Measurements from ENCODE around the gene CMPK2.
"Not testable (repeated sequence)": the region's sequence is repeated elsewhere in the genome, so short reads cannot be mapped to it uniquely, and the experiment has no call there.

CMPK2 gene, protein sequence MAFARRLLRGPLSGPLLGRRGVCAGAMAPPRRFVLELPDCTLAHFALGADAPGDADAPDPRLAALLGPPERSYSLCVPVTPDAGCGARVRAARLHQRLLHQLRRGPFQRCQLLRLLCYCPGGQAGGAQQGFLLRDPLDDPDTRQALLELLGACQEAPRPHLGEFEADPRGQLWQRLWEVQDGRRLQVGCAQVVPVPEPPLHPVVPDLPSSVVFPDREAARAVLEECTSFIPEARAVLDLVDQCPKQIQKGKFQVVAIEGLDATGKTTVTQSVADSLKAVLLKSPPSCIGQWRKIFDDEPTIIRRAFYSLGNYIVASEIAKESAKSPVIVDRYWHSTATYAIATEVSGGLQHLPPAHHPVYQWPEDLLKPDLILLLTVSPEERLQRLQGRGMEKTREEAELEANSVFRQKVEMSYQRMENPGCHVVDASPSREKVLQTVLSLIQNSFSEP

DNA sequence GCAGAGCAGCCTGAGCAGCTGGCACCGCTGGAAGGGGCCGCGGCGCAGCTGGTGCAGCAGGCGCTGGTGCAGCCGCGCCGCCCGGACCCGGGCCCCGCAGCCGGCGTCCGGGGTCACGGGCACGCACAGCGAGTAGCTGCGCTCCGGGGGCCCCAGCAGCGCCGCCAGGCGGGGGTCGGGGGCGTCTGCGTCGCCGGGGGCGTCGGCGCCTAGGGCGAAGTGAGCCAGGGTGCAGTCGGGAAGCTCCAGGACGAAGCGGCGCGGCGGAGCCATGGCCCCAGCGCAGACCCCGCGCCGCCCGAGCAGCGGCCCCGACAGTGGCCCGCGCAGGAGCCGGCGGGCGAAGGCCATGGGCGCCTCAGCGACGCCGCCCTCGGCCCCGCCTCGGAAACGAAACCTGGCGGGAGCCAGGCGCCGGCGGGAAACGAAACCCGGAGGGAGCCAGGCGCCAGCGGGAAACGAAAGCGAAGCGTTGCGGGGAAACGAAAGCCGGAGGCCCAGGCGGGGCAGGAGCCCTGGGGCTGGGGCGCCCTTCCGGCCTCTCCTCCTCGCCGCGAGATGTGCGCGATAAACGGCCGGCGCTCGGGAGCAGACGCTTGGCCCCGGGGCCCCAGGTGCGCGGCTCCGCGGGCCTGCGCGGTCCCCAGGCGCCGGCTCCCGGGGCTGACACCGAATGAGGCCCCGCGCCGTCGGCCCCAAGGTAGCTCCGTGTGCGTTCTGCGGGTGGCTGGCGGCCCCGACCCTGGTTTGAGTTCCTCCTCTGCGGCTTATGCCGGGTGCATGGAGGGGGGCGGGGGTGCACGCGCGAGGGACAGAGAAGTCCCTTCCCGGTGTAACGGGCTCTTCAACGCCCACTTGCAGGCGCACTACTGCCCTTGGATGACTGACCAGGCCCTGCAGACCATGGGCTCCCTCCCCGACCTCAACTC lies at the start of gene CMPK2:
Gene CMPK2, minus strand, starts transcription at position 562 of the 929 bp plus-strand sequence. Its CDS starts 211 bp downstream, at position 351.
- DNase-seq = peak; percentile 78

DNA sequence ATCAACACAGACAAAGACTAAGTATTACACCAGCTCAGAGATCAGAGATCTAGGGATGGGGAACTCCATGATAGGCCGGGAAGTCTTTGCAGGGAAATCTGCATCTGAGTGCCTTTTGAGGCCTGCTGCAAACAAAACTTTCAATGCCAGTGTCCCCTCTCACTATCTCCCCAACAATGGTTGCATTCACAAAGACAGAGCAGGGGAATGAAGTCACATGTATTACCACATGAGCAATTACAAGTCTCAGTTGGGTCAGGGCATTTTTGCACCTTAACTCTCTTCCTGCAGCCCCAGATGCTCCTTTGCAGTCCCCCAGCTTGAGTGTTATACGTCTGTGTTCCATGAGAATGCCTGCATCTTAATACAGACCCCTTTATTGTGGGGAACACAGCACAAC lies 49.7 kb upstream of the CMPK2 start:
- DNase-seq = no peak

DNA sequence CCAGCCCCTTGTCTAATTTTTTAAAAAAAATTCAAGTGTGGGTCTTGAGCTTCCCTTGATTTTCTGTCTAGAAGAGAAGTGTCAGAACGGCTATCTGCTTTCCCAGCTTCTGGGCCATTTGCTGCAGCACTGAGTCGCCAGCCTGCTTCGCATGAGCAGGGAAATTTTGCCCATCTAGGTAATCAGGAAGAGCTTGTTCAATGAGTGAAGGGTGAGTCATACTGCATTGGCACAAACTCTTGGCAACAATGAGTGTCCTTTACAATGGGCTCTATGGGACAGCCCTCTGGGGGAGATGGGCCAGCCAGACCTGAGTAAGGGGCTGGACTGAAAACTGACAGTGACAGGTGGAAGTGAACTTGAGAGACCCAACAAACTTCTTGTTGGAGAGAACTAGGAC lies 49.1 kb upstream of the CMPK2 start:
- DNase-seq = no peak

DNA sequence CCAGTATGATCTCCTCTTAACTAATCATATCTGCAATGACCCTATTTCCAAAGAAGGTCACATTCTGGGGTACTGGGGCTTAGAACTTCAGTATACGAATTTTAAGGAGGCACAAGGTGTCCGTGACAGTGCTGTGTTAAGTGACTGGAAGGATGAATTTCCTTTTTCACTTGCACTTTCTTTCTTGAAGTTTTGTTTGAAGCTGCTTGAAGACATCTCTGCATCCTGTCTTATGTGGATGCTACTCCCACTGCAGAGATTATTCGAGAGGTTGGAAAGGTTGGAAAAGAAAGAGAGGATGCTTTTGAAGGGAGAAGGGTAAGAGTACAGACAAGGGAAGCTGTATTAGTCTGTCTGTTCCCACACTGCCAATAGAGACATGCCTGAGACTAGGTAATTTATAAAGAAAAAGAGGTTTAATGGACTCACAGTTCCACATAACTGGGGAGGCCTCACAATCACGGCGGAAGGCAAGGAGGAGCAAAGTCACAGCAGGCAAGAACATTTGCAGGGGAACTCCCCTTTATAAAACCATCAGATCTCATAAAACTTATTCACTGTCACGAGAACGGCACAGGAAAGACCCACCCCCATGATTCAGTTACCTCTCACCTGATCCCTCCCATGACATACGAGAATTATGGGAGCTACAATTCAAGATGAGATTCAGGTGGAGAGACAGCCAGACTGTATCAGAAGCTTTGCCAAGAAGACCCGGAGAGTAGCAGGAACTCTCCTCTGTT lies 47.9 kb upstream of the CMPK2 start:
- no peak for DNase-seq

DNA sequence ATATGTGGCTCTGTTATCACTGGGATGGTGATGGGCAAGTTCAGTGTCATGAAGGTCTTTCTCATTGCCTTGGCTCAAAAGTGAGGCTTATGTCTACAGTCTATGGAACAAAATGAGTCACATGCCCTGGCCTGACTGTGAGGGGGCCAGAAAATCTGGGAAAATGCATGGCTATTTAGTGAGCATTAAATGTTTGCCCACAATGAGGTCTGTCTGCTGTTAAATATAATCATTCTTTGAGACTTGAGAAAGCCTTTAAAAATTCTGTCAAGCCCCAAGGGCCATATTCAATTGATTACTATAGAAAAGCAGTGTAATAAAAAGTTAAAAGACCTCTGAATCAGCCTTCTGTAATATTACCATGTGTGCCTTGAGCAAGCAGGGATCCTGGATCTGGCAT lies 46.0 kb upstream of the CMPK2 start:
- DNase-seq = no peak

DNA sequence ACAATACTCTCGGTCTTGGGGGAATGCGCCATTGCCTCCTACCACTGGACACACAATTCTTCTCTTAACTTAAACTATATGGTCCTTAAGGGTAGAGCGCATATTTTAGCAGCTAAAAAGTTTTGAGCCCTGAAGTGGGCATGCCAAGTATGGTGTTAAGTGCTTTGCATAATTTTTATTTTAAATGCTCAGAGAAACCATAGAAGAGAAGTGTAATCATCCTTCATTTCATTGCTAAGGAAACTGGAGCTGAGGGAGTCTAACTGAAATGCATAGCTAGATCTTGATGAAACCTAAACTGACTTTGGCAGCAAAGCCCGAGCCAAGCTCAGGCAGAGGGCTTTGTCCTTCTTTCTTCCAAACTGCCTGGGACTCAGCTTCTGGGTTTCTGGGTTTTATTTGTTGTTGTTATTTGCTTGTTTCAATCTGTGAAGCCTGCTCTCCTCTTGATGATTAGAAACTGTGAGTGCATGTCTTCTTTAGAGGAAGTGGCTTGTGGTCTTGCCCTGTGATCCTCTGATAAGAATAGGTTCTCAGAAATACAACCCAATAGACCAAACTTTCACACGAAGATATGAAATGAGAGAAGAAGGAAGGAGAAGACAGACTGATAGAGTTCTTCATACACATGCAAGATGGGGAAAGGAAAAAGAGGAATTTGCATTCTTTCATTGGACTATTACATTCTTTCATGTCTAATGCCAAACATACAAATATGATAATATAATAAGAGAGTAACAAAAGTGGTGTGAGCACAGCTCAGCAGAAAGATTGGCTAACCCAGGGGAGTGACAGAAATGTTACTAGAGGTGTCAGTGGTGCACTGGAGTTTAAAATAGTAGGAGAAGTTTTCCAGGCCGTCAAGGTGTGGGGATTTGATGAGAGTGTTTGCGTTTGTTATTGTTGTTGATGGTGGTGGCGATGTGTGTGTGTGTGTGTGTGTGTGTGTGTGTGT lies 44.0 kb upstream of the CMPK2 start:
- no peak for DNase-seq

DNA sequence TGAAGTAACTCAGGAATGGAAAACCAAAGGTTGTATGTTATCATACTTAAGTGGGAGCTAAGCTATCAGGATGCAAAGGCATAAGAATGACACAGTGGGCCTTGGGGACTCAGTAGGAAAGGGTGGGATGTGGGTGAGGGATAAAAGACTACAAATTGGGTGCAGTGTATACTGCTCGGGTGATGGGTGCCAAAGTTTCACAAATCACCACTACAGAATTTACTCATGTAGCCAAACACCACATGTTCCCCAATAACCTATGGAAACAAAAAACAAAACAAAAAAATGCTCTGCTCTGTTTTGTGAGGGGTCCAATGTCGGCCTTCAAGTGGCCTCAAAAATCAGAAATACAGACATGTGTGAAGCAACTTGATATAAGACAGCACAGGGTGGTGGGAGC lies 42.6 kb upstream of the CMPK2 start:
- no peak for DNase-seq

DNA sequence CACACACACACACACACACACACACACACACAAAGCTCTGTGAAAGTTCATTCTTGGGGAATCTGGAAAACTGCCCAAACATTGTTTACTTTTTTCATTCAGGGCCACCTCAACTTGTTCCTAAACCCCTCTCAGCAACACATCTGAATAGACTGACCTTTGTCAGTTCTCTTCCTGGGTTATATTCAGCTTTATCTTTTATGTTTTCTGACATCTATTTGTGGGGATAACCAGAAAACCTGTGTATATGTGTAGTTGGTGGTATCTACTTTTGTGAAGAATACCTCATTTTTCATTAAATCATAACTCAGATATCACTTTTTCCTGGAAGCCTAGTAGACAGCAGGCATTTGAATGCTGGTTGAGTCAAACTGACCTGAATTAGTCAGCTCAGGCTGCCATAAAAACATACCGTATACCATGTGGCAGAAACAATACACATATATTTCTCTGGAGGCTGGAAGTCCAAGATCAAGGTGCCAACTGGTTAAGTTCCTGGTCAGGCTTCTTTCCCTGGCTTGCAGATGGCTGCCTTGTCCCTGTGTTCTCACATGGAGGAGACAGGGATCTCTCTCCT lies 40.5 kb upstream of the CMPK2 start:
- no peak for DNase-seq

DNA sequence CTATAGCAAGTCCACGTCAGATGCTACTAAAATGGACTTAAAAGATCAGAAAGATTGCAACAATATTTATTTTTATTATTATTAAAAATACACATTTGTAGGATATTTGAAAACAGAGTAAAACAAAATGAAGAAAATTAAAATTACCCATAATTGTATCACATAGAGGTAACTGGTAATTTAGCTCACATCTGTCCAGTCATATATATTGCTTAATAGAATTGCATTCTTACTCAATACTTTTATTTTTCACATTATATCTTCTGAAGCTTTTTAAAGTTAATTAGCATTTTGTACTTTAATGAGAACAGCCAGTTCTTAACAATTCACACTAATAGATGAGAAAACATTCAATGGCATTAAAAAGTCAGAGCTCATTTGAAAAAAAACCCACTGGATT lies 40.0 kb upstream of the CMPK2 start:
- DNase-seq = no peak

DNA sequence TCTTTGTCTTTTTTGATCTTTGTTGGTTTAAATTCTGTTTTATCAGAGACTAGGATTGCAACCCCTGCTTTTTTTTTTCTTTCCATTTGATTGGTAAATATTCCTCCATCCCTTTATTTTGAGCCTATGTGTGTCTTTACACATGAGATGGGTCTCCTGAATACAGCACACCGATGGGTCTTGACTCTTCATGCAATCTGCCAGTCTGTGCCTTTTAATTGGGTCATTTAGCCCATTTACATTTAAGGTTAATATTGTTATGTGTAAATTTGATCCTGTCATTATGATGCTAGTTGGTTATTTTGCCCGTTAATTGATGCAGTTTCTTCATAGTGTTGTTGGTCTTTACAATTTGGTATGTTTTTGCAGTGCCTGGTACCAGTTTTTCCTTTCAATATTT lies 36.9 kb upstream of the CMPK2 start:
- DNase-seq = not testable (repeated sequence)

DNA sequence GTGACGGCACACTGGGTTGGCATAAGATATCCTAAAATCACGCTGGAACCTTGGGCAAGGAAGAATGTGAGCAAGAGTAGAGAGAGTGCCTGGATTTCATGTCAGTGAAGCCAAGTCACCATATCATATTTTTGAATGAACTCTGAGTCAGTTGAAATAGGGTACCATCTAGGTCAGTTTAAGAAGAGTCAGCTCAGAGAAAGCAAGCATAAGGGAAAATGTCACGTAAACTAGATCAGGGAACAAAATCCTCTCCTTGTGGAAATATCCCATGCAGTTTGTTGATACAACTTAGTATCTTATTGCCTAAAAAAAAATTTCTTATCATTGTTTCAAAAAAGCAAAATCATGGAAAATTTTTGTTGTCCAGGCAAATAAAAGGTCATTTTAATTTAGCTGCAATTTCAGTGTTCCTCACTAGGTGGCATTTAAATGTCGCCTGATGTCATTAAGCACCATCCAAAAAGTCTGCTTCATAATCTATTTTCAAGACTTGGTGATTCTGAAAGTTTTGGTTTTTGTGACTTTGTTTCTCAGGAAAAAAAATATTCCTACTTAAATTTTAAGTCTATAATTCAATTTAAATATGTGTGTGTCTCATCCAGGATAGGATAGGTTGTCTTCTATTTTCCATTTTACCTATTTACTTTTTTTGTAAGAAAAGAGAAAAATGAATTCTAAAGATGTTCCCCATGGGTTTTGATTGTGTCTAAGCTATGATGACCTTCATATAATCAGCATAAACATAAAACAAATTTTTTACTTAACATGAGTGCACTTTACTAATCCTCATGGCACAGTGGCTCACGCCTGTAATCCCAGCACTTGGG lies 31.4 kb upstream of the CMPK2 start:
- DNase-seq = no peak

DNA sequence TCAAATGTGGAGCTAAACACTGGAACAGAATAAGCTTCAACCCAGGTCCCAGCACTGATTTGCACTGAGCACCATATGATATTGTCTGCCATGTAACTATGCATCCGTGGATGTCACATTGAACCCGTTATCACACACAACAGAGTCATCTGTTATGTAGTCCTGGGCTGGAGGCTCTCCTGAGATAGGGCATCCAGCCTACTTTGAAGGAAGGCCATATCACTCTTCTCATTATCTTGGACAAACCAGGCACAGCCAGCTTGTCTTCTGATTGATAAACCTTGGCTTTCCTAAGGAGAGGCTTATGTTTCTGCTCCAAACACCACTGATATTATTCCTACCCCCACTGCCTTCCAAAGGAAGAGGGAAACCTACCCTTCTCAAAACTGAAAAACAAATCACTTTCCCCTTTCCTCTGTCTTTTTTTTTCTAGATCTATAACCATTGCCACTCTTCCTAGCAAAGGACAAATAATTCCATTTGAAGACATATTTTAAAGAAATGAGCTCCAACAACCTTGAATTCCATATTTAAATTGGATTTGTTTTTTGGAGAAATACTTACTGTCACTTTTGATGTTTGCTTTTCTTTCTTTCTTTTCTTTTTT lies 28.3 kb upstream of the CMPK2 start:
- no peak for DNase-seq

DNA sequence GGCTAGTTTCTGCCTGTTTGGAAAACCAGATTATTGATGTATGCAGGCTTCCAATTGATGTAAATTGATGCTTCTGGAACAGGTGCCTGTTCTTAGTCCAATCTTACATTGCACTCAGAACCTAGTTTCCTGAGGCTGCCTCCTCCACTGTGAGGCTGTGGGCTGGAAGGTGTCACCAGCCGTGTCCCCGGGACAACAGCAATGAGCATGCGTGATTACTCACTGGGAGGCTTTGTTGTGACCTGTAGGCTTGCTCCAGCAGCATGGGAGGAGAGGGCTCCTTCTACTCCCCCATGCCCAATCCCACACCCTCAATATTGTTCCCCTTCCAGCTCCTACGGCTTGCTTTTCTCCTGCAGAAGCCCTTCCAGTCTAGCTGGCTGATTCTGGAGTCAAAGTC lies 23.0 kb upstream of the CMPK2 start:
- no peak for DNase-seq

DNA sequence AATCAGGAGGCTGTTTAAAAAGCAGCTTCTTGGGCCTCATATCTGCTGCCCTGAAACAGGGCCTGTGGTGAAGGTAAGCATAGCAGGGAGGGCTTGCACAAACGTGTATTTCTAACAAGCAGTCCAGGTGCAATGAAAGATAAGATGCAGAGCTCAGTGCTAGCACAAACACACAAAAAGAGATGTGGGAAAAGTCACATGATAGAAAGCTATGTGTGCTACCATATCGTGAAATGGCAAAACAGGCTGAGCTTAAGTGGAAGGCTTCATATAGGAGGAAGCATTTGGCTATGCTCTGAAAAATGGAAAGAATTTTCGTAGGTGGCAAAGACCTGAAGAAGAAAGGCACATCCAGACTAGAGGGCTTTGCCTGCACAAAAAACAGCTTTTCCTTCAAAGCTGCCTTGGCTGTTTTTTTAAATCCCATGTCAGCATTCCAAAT lies 22.1 kb upstream of the CMPK2 start:
- no peak for DNase-seq

DNA sequence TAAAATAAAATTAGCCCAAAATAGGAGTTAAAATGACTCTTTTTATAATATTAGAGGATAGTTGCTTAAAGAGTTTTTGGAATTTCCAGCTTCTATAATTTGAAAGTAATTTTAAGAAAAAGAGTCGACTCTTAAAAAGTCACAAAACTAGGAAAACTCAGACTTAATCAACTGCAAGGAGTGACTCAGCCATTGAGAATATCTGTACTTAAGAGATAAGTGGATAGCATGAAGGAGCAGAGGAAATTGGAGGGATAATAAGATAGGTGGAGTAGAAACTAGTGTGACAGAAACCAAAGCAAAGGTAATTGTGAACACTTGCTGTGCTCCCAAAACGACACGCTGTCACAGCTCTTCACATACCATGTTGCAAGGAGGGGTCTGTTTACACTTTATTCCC lies 20.3 kb upstream of the CMPK2 start:
- no peak for DNase-seq

DNA sequence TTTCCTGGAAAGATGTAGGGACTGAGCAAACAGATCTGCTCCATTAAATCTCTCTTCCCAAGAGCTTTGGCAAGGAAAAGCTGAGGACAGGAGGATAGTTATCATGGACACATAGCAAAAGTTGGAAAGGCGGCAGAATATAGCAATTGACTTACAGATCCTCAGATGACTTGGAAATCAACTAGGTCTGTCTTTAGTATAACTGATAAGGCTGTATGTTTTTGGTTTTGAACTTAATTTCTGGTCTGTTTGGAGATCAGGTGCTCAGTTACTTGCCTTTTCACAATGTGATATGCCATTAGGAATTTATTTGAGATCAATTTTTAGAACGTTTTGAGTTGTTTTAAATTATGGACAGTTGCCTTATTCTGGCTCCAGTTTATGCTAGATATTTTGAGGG lies 19.8 kb upstream of the CMPK2 start:
- no peak for DNase-seq

DNA sequence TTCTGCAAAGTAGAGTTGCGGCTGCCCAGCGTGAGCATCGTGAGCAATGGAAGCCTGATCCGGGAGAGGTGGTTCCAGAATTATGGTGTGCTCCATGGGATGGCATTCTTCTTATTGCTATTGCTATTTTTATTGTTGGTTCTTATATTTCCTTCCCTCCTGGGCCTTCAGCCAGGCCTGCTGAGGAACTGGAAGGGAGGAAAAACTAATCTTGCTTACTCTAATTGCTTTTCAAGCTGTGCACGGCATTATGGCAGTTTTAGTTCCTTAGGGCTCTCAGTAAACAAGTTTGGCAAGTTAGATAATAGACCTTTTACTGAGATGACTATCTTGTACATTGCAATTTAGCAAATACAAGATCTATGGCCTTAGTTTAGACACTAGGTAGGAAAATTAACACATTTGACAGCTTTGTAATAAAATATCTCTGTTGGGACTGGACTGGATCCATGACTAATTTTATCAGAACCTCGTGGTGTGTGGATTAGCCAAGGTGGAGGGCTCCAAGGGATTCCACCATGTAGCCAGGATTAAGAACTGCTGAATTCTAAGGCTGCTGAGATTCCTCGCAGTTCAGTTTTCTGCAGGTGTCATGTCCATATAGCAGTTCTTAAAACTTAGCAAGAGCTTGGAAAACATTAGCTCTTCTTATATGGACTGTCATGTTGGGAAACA lies 17.9 kb upstream of the CMPK2 start:
- no peak for DNase-seq

DNA sequence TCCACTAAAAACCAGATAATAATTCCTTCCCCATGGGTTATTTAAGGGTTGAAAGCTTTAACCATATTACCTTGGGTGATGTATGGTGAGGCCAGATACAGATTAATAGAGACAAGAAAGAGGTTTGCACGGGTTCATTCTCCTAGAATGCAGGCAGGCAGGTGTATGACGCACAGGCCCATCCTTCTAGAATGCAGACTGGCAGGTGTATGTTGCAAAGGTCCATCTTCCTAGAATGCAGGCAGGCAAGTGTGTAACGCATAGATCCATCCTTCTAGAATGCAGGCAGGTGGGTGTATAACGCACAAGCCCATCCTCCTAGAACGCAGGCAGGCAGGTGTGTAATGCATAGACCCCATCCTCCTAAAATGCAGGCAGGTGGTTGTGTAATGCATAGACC lies 15.8 kb upstream of the CMPK2 start:
- no peak for DNase-seq

DNA sequence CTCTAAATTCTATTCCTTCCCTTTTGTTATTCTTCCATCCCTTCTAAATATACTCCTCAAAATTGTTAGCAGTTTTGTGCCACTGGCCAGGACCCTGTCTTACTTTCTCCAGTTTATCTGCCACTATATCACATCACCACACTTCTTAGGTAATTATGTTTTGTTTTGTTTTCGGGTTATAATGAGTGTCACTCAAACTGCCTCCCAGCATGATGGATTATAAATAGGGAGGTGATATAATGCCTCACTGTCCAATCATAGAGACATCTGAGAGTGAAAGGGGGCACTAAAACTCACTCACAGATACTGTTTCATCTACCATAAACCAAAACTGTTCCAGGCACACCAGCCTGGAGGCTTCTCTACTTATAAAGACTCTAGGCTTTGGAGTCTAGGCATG lies 15.3 kb upstream of the CMPK2 start:
- DNase-seq = no peak
